ENCODE results near the gene CSTB.
A peak's percentile ranks its signal among the peaks of the same experiment; 100 is the strongest.

CSTB gene

DNA sequence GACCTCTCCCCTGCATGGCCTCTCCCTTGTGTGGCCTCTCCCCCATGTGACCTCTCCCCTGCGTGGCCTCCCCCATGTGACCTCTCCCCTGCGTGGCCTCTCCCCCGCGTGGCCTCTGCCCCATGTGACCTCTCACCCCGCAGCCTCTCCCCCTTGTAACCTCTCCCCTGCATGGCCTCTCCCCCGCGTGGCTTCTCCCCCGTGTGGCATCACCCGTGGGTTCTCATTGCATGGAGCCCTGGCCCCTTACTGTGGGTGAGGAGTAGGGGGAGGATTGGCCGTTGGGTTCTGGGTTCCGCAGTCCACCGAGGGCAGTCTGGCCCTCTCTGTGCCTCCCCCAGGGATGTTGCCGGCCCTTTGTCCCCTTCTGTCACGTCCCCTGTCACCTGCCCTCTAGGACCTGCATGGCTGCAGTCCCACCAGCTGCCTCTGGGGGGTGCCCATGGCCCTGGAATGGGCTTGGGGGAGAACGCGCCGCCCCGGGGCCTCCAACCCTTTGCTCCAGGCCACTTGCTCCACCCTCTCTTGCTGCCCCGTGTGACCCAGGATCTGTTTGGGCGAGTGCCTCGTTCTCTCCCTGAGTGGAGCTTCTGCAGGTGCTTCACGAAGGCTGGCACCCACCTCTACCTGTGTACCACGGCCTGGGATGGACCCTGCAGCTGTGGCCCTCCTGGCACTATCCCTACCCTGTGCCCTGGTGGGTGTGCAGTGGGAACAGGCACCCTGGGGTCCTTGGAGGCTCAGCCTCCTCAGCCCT is 34.6 kb upstream of the CSTB start:
- peak; percentile 91 for DNase-seq

DNA sequence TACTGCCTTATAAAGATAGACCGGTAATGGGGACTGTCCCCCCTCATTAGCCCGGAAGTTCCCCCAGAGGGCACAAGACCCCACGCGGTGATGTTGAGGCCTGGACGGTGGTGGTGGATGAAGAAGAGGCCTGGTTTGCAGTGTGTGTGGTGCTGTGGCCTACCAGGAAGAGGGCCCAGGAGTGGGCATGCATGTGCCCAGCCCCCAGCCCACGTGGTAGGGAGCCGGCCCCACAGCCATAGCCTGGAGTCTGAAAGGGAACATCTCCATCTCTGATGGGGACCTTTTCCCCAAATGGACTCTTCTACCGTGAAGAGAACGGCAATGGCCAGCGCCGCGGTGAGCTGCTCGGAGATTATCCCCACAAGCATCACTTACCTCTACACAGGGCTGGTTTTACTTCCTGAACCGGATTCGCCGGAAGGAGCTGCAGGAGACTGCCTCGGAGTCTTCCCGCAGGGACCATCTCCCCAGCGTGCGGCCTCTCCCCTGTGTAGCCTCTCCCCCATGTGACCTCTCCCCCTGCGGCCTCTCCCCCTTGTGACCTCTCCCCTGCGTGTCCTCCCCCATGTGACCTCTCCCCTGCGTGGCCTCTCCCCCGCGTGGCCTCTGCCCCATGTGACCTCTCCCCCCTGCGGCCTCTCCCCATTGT is 33.9 kb upstream of the CSTB start:
- DNase-seq = peak; percentile 45

DNA sequence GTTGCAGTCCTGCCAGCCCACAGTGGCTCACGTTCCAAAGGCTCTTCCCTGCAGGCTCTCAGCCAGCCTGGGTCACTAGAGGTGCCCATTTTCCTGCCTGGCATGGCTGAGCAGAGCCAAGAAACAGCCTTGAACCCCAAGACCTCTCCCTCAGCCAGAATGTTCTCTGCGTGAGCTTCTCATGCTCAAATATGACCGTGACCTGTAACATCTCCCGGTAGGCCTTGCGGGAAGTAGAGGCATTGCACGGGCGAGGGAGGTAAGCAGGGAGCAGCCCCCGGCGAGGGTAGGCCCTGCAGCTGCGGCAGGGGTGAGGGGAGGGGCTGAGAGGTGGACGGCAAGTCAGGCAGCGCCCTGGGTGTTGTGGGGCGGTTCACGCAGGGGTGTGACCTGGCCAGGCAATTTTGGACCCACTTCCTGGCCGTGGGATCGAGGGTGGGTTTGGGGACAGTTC is 33.3 kb upstream of the CSTB start:
- peak; percentile 50 for DNase-seq

DNA sequence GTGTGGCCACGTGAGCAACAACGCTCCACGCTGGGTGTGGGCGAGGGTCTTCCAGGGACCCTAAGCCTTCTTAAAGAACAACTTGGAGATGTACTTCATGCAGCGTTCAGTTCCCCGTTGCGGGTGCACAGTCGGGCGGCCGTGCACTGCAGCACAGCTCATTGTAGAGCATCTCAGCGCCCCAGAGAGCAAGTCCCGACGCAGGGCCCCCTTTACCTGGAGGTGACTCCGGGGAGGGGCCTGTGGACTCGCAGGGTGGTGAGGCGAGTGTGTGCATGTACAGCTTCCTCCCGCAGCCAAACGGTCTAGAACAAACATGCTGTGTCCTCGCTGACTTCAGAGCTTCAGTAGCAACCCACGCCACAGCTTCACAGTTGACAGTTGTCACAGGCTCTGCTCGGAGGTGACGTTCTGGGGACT is 32.7 kb upstream of the CSTB start:
- DNase-seq = peak; percentile 52

DNA sequence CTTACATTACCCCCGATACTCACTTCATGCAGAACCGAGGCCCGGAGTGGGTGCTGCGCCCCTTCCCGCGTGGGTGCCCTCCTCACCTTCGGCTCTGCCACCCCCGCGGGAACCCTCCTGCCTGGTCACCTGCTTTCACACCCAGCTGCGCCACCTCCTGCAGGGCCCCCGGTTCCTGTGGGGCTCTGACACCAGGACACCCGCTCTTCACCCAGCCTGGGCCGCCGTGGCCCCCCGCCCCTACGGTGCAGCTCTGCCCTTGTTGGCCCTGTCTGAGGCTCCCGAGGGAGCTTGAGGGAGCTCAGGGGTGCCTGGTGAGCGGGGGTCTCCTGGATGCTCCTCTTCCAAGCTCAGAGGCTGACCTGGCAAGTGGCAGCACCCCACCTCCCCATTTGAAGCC is 32.3 kb upstream of the CSTB start:
- DNase-seq = no peak

DNA sequence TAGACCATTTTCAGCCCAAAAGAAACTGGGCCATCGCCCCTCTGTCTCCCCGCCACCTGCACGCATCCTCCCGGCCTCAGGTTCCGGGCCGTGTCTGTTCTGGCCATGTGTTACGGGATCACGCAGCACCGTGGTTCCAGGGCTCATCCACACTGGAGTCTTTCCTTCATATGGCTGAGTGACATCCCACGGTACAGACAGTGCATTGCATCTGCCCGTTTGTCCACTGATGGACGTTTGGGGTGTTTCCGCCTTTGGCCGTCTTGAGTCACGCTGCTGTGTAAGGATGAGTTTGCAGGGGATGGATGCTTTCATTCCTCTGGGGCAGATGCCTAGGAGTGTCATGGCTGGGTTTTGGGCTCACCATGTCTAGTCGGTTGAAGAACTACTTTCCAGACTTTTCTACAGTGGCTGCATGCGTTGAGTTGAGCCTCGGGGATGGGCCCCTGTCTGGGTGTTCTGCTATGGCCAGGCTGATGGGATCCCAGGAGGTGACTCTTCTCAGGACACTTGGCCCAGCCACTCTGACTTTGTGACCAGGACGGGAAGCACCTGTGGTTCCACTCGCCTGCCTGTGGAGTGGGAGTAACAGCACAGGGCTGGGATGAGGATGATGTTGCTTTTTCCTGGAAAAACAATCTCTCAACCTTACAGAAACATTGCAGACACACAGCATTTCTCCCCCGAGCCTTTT is 30.1 kb upstream of the CSTB start:
- peak; percentile 42 for DNase-seq

DNA sequence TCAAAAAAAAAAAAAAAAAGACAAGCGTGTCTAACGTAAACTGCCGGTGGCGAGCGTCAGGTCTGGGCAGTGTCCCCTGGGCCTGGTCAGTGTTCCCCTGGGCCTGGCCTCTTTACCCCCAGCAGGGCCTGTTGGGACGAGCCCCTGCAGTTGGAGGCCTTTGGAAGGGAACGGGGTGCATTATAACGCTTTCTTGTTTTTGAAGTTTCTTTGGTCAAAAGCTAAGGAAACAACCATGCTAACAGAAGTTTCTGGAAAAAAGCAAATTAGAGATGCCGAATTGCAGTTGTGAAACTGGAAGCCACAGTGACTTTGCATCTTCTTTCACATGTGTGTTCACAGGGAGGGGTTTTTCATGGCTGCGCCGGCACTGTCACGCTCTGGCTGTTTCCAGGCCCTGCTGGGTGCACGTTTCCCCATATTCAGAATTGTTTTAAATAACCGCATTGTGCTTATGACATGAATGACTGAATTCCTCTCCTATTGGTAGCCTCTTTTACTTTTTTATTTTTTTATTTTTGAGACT is 29.2 kb upstream of the CSTB start:
- DNase-seq = no peak

DNA sequence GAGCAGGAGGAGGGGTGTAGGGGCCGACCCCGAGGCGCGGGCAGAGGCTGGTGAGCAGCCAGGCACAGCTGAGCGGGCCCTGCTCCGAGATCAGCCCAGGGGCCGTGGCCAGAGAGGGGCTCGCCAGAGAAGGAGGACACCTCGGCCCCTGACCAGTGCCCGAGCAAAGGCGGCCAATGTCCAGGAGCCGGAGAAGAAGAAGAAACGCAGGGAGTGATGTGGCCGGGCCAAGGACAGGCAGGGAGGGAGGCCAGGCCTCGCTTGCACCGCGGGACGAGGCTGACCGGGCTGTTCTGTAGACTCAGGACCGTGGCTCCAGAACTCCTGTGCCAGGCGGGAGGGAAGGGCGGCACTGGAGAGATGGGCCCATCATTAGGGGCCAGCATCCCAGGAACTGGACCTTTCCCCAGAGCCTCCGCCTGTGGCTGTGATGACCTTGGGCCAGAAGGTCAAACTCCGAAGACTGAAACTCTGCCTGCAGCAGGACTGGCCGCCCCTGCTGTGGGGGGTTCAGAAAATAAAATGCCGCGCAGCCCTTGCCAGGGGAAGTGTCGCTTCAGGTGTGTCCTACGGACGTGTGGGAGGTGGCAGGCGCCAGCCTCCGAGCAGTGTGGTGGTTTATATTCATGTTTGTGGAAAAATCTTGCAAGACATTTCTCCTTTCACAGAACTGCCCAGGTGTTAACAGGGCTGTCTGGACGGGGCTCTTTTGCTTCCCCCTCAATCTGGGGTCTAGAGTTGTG is 27.6 kb upstream of the CSTB start:
- DNase-seq = peak; percentile 52

DNA sequence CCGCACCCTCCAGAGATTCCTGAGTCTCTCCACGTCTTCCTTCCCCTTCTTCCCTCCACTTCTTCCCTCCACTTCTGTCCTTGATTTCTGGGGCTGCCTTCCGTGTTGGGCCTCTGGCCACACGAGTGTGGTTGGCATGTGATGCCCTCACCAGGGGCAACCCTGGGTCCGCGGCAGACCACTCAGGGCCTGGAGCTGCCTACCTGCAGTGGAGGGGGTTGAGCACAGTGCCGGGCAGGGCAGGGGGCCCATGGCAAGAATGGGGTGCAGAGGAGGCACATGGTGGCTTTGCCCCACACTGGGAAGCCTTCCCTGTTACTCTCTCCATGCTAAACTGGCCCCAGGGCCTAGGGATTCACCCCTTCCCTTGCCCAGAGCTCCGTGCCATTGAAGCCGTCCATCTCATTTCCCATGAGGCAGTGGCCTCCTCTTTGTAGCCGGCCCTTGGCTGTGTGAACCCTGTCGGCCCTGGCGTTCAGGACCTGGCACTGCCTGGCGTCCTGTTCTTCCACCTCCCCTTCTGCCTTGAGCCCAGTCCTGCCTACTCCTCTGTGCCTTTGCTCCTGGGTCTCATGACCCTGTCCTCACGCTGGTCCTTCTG is 26.7 kb upstream of the CSTB start:
- no peak for DNase-seq

DNA sequence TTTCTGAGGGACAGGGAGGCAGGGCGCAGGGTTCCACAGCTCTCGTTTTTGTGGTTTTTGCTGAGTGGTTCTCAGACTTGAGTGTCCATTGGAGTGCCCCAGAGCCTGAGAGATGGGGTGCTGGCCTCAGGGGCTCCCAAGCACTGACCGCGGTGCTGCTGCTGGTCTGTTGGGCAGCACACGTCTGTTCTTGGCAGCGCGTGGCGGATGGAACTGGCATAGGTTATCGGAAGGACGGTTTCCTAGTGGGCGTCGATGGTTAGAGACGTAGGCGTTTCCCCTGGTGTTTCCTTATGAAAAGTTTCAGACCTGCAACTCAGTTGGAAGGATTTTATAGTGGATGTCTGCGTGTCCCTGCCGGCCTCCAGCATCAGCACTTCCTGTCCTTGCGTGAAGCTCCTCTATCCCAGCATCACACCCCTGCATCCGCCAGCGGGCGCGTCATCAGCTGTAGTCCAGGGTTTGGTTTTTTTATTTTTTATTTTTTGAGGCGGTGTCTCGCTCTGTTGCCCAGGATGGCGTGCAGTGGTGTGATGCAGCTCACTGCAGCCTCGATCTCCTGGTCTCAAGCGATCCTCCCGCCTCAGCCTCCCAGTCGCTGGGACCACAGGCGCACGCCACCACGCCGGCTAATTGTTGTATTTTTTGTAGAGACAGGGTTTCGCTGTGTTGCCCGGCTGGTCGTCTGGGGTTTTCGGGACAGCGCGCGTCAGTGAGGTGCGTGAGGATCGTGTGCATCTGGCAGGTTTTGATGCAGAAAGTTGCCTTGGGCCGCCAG is 25.1 kb upstream of the CSTB start:
- DNase-seq = no peak

DNA sequence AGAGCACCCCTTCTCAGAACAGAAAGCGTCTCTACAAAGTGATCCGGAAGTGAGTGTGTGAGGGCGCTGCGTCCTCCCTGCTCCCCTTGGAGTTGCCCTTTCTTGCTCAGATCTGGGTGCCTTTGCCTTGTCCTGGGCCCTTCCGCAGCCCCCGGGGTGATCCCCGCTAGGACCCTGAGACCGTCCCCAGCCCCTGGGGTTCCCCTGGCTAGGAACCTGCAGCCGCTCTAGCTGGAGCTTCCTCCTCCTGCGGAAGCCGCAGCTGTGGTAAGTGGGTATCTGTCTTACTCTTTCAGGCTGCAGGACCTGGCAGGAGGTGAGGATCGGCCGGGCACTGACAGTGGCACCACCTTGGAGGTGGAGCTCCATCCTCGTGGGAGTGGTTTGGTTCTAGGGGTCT is 24.5 kb upstream of the CSTB start:
- DNase-seq = no peak

DNA sequence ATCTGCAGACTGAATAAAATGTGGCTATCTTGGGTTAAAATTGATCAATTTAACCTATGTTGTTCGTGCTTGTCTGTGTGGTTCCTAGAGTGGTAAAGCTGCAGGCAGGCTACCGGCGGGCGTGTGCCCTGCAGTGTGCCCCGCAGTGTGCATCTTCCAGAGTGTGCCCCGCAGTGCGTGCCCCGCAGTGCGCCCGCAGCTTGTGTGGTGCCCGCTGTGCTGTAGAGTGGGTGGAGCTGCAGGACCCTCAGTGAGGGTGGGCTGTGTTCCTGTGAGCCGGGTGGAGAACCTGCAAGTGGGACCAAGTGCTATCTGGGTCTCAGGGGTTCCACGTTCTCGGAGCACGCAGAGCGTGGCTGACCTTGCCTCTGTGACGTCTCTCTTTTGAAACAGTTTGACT is 24.0 kb upstream of the CSTB start:
- no peak for DNase-seq

DNA sequence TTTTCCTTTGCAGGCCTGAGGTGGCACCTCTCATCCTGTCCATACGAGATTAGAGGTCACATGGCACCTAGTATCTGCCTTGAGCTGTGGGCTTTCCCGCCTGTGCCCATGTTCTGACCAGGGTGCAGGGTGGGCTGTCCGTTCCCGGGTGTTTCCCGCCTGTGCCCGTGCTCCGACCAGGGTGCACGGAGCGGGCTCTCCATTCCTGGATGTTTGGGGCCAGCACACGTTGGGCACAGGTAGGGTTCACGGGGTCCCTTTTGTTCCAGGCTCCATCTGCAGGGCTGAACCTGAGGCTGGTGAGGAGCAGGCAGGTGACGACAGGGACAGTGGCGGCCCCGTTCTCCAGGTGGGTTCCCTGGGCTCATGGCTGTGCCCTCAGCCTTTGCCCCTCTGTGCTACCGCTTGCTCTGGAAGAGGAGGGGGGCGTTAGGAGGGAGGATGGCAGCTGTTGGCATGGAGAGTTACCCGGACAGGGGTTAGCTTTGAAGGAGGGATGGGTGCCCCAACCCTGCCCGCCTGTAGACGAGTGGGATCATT is 23.3 kb upstream of the CSTB start:
- no peak for DNase-seq

DNA sequence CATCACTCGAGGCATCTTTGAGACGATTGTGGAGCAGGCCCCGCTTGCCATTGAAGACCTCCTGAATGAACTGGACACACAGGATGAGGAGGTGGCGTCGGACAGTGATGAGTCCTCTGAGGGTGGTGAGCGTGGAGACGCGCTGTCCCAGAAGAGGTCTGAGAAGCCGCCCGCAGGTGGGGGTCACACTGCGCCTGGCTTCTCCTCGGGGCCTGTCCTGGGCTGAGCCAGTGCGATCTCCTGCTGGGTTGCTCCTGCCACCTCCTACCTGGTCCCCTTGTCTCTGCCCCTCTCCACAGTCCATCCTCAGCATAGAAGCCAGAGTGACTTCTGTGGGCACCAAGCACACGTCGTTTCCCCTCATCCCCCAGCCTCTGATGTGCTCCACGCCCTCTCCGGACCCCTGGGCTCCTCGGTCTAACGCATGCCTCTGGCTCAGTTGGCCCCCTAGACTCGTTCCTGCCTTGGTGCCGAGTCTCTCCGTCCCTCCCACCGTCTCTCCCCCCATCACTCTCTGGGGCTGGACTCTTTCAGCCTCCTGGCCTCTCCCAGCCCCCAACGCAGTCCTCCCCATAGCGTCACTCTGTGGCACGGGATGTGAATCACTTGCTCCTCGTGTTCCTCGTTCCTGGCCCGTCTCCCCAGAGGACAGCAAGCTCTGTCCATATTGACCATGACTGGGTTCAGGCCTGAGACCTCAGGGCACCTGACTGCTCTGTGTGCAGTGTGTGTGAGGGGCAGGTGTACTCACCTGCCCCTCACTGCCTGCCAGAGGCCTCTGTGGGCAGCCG is 22.0 kb upstream of the CSTB start:
- no peak for DNase-seq

DNA sequence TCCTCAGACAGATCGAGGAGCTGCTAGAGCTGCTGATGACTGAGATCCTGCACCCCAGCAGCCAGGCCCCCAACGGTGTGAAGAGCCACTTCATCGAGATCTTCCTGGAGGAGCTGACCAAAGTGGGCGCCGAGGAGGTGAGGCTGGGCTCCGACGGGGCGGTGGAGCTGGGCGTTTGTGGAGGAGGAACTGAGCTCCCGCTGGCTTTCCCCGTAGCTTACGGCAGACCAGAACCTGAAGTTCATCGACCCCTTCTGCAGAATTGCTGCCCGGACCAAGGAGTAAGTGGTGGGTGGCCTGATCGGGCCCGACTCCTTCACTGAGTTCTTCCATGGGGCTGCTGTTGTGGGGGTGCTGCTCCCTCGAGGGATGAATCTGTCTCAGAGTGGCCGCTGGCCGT is 21.3 kb upstream of the CSTB start:
- no peak for DNase-seq

DNA sequence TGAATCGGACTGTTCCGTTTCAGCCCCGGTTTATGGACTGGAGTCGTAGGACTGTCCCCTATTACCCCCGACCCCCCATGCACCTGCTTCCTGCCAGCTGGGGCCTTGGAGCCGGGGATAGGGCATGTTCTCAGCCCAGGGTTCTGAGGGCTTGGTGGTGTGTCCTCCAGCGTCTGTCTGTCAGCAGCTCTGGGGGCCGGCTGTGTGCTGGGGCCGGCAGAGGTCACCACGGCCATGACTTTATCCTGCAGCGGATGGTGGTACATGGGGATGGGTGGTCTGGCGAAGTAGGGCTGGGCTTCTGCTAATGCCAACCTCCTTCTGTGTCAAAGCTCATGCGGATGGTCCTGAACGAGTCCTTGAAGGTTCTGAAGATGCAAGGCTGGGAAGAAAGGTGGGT is 18.7 kb upstream of the CSTB start:
- DNase-seq = no peak

DNA sequence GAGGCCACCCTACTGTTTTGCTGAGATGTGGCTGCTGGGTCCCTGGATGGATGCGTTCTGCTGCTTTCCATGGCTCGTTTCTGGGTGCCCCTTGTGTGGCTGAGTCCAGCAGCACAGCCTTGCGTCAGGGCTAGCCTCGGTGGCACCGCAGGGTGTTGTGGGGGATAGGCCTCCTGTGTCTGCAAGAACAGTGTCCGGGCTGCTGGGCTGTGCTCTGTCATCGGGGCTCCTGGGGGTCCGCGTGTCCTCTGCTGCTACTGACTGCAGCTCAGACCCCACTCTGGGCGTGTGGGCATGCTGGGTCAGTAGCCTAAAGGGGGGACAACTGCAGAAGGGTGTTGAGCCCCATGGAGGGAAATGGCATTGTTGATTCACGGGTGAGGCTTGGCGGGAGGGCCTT is 18.2 kb upstream of the CSTB start:
- DNase-seq = no peak

DNA sequence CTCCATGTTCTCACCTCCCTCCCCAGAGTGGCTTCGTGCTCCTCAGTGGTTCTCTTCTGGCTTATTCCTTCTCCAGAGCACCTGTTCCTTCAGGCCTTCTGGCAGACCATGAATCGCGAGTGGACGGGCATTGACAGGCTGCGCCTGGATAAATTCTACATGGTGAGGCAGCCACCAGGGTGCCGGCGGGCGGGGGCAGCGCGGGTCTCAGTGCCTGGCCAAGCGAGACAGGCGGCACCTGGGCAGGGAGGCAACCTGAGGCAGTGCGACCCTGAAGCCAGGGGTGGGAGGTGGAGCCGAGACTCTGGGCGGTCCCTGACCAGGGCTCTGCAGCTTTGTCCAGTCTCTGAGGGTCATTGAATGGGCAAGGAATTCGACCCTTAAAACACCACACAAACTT is 17.1 kb upstream of the CSTB start:
- DNase-seq = no peak

DNA sequence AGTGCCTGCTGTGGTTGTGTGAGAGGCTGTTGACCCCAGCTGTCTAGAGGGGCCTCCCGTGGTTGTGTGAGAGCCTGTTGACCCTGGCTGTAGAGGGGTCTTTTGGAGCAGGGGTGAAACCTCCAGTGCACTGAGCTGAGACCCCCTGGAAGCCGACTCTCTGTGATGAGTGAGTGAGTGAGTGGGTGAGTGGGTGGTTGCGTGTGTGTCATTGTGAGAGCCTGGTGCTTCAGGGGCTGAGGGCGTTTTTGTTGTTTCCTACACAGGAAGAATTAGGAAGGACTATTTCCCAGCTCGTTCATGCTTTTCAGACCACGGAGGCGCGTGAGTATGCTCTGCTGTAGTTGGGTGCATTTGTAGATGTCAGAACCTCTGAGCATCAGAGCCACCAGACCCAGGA is 16.3 kb upstream of the CSTB start:
- no peak for DNase-seq

DNA sequence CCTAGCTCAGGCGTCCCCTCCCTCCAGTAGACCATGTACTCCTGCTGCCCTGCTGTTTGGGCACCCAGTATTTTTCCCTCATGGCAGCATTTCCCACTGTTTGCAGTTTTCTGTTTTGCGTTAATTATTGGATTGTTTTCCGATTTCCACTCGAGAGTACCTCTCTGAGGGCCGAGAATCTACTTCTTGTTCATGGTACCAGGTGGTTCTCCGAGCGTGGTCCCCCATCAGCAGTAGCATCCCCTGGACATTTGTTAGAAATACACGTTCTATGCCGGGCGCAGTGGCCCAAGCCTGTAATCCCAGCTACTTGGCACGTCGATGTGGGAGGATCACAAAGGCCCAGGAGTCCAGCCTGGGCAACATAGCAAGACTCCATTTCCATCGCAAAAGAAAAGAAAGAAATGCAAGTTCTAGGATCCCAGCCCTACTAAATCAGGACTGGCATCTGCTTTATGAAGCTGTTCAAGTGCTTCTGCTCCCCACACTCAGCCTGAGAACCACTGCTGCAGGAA is 14.0 kb upstream of the CSTB start:
- DNase-seq = no peak

Measured in islet precursor cell (in vitro differentiated cells).